HepG2 (cell line): ENCODE measurements around the gene TLE7. TPM values are rescaled to one million over a fixed set of nuclear protein-coding genes. Genes with fewer than 3 reads are reported as not detected.

Experiments used
- ATF5 ChIP-seq: sonication (generic); formaldehyde crosslinking; IDR thresholded peaks from 2 replicates; pipeline ENCODE4 v1.4.0; 2020; ENCODE audit warnings: mild to moderate bottlenecking, low read depth, missing genetic modification reagents
- DR1 ChIP-seq: sonication (generic); formaldehyde crosslinking; IDR thresholded peaks from 2 replicates; pipeline ENCODE4 v1.8.0; 2021; ENCODE audit warnings: mild to moderate bottlenecking, missing genetic modification reagents, inconsistent platforms
- GZF1 ChIP-seq: sonication (generic); formaldehyde crosslinking; IDR thresholded peaks from 2 replicates; pipeline ENCODE4 v1.5.1; 2020; ENCODE audit warnings: mild to moderate bottlenecking, missing genetic modification reagents
- JUNB ChIP-seq: sonication (generic); formaldehyde crosslinking; IDR thresholded peaks from 2 replicates; pipeline ENCODE4 v1.8.0; 2022; ENCODE audit warnings: missing genetic modification reagents, mild to moderate bottlenecking, borderline replicate concordance
- KLF16 ChIP-seq, 2 experiments: sonication (generic) in 1 of 2; formaldehyde crosslinking in 1 of 2; IDR thresholded peaks; 2 replicates each; pipeline versions ENCODE4 v1.6.1 to v1.8.0; 2016 to 2023; ENCODE audit warnings: missing genetic modification reagents in 2 of 2, missing compliant biosample characterization in 1 of 2
- KLF9 ChIP-seq: IDR thresholded peaks from 2 replicates; pipeline ENCODE4 v1.6.1; 2016; ENCODE audit warnings: low read depth
- LBX2 ChIP-seq: sonication (generic); formaldehyde crosslinking; IDR thresholded peaks from 2 replicates; pipeline ENCODE4 v1.5.0; 2020; ENCODE audit warnings: missing genetic modification reagents, mild to moderate bottlenecking, borderline replicate concordance
- MAFF ChIP-seq: IDR thresholded peaks from 2 replicates; pipeline ENCODE4 v1.6.1; 2011; ENCODE audit warnings: low read depth, low read length, improper control_type of control experiment
- NAIF1 ChIP-seq: sonication (generic); formaldehyde crosslinking; IDR thresholded peaks from 2 replicates; pipeline ENCODE4 v1.5.0; 2020; ENCODE audit warnings: mild to moderate bottlenecking, missing genetic modification reagents, borderline replicate concordance
- NFYB ChIP-seq: sonication (generic); formaldehyde crosslinking; IDR thresholded peaks from 2 replicates; pipeline ENCODE4 v1.4.0; 2020; ENCODE audit warnings: missing genetic modification reagents
- SP2 ChIP-seq: sonication (generic); formaldehyde crosslinking; IDR thresholded peaks from 2 replicates; pipeline ENCODE4 v1.5.1; 2020; ENCODE audit warnings: mild to moderate bottlenecking, missing genetic modification reagents
- THAP11 ChIP-seq: IDR thresholded peaks from 2 replicates; pipeline ENCODE4 v1.6.1; 2016; ENCODE audit warnings: missing biosample characterization, missing genetic modification reagents
- ZC3H13 ChIP-seq: sonication (generic); formaldehyde crosslinking; IDR thresholded peaks from 2 replicates; pipeline ENCODE4 v1.8.1; 2023; ENCODE audit warnings: mild to moderate bottlenecking, missing genetic modification reagents, moderate library complexity
- ZFP62 ChIP-seq: sonication (generic); formaldehyde crosslinking; IDR thresholded peaks from 2 replicates; pipeline ENCODE4 v1.4.0; 2020; ENCODE audit warnings: missing genetic modification reagents
- ZMYM2 ChIP-seq: sonication (generic); formaldehyde crosslinking; IDR thresholded peaks from 2 replicates; pipeline ENCODE4 v1.8.0; 2022; ENCODE audit warnings: mild to moderate bottlenecking, missing genetic modification reagents
- ZNF710 ChIP-seq: sonication (generic); formaldehyde crosslinking; IDR thresholded peaks from 2 replicates; pipeline ENCODE4 v1.5.0; 2020; ENCODE audit warnings: mild to moderate bottlenecking, missing genetic modification reagents, borderline replicate concordance
- ZNF790 ChIP-seq: sonication (generic); formaldehyde crosslinking; IDR thresholded peaks from 2 replicates; pipeline ENCODE4 v1.8.0; 2022; ENCODE audit warnings: missing genetic modification reagents, mild to moderate bottlenecking, borderline replicate concordance
- polyA plus RNA-seq, 8 experiments: library from polyadenylated mRNA; depleted of rRNA in 3 of 8; stranded (reverse) in 7 of 8; unstranded in 1 of 8; fragments of >200 nt; fragmentation: Illumina TruSeq in 4 of 8; extraction: Trizol in 4 of 8; gene quantifications; 2 replicates each; pipeline versions ENCODE4 v1.2.1 to v1.2.3, GENCODE V29; 2011 to 2016; ENCODE audit warnings: low read depth in 4 of 8, missing spikeins in 1 of 8, mixed read lengths in 1 of 8; ENCODE audit not compliant: insufficient read depth in 1 of 8
- total RNA-seq, 5 experiments: library from RNA; depleted of rRNA; stranded (reverse); fragments of >200 nt; fragmentation: Illumina TruSeq; extraction: Trizol; gene quantifications; 2 replicates each; pipeline ENCODE4 v1.2.3, GENCODE V29; 2016; ENCODE audit warnings: low read depth in 1 of 5
- TF ChIP-seq, protein P1 (sequence below): sonication (generic); formaldehyde crosslinking; IDR thresholded peaks from 2 replicates; pipeline ENCODE4 v1.5.0; 2020; ENCODE audit warnings: missing genetic modification reagents
- TF ChIP-seq, protein P2 (sequence below): sonication (generic); formaldehyde crosslinking; IDR thresholded peaks from 2 replicates; pipeline ENCODE4 v1.5.1; 2020; ENCODE audit warnings: mild to moderate bottlenecking, missing genetic modification reagents, moderate library complexity

Gene TLE7
- total and polyA plus RNA-seq, 2 of the 13 experiments (the other 11 are each of a cell fraction or from before 2014, with no cell fraction given), result not detected

- peak; percentile 58; the same call in 1 of the 2 replicates for TF ChIP-seq ZNF710 (CRISPR knock-in tag)
- TF ChIP-seq NAIF1, result no peak
- no peak for TF ChIP-seq ZC3H13
- no peak for TF ChIP-seq ZFP62 (CRISPR knock-in tag)
- TF ChIP-seq, protein P1, sequence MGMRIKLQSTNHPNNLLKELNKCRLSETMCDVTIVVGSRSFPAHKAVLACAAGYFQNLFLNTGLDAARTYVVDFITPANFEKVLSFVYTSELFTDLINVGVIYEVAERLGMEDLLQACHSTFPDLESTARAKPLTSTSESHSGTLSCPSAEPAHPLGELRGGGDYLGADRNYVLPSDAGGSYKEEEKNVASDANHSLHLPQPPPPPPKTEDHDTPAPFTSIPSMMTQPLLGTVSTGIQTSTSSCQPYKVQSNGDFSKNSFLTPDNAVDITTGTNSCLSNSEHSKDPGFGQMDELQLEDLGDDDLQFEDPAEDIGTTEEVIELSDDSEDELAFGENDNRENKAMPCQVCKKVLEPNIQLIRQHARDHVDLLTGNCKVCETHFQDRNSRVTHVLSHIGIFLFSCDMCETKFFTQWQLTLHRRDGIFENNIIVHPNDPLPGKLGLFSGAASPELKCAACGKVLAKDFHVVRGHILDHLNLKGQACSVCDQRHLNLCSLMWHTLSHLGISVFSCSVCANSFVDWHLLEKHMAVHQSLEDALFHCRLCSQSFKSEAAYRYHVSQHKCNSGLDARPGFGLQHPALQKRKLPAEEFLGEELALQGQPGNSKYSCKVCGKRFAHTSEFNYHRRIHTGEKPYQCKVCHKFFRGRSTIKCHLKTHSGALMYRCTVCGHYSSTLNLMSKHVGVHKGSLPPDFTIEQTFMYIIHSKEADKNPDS (CRISPR knock-in tag), result no peak
- TF ChIP-seq JUNB, result no peak
- TF ChIP-seq SP2 (CRISPR knock-in tag), result no peak
- TF ChIP-seq MAFF, result no peak
- TF ChIP-seq KLF9 (CRISPR knock-in tag), result peak; percentile 67; the same call in 1 of the 2 replicates
- peak; percentile 94 for TF ChIP-seq THAP11
- TF ChIP-seq KLF16 (CRISPR knock-in tag; IDR thresholded peaks at IDR 0.05), result peak in 1 of 2 experiments; percentile 84; a peak in 2 of 4 replicates
- peak; percentile 63; the same call in 1 of the 2 replicates for TF ChIP-seq ZMYM2 (CRISPR knock-in tag)
- TF ChIP-seq DR1 (CRISPR knock-in tag), result peak; percentile 32; the same call in 1 of the 2 replicates
- peak; percentile 32; the same call in 1 of the 2 replicates for TF ChIP-seq NFYB
- peak; percentile 67; the same call in 1 of the 2 replicates for TF ChIP-seq ATF5 (CRISPR knock-in tag)
- peak; percentile 64; the same call in 1 of the 2 replicates for TF ChIP-seq ZNF790 (CRISPR knock-in tag)
- peak; percentile 80; the same call in 1 of the 2 replicates for TF ChIP-seq LBX2 (CRISPR knock-in tag)
- TF ChIP-seq GZF1, result no peak
- TF ChIP-seq, protein P2, sequence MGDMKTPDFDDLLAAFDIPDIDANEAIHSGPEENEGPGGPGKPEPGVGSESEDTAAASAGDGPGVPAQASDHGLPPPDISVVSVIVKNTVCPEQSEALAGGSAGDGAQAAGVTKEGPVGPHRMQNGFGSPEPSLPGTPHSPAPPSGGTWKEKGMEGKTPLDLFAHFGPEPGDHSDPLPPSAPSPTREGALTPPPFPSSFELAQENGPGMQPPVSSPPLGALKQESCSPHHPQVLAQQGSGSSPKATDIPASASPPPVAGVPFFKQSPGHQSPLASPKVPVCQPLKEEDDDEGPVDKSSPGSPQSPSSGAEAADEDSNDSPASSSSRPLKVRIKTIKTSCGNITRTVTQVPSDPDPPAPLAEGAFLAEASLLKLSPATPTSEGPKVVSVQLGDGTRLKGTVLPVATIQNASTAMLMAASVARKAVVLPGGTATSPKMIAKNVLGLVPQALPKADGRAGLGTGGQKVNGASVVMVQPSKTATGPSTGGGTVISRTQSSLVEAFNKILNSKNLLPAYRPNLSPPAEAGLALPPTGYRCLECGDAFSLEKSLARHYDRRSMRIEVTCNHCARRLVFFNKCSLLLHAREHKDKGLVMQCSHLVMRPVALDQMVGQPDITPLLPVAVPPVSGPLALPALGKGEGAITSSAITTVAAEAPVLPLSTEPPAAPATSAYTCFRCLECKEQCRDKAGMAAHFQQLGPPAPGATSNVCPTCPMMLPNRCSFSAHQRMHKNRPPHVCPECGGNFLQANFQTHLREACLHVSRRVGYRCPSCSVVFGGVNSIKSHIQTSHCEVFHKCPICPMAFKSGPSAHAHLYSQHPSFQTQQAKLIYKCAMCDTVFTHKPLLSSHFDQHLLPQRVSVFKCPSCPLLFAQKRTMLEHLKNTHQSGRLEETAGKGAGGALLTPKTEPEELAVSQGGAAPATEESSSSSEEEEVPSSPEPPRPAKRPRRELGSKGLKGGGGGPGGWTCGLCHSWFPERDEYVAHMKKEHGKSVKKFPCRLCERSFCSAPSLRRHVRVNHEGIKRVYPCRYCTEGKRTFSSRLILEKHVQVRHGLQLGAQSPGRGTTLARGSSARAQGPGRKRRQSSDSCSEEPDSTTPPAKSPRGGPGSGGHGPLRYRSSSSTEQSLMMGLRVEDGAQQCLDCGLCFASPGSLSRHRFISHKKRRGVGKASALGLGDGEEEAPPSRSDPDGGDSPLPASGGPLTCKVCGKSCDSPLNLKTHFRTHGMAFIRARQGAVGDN (CRISPR knock-in tag), result peak; percentile 93
These were observed 42.4 kb upstream of the TLE7 start (continued) for GRCh38 chr16:71484006-71484893.
